ENCODE data around the gene KRT82. TPM values are rescaled to one million over a fixed set of nuclear protein-coding genes. Genes with fewer than 3 reads are reported as not detected.

The KRT82 gene
- total and polyA plus RNA-seq, 2 of the 8 experiments (the other 6 are each of a cell fraction or from before 2014, with no cell fraction given) = not detected

DNA sequence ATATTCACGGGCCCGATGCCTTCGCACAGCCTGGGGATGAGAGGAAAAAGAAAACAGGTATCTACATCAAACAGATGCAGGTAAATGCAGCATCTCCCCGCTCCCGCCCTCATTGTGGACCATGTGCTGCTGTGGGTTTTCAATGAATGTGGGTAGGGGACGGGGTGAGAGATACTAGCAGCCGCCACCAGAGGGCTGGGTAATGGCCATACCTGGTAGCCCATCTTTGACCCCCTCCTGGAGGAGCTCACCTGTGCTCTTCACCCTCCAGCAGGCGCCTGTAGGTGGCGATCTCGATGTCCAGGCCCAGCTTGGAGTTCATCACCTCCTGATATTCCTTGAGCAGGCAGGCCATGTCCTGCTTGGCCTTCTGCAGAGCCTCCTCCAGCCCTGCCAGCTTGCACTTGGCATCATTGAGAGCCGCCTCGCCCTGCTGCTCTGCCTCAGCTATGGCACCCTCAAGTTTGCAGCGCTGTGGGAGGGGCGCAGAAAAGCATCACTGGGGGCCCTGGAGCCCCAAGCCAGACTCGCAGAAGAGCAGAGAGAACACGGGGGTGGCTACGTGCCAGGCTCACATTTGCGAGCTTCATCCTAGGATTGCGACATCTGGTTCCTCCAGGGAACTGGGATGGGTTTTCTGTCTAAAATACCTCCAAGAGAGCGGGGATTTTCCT, 10.2 kb downstream of the KRT82 start (continued):
- peak; percentile 81 to 99 (median 98) for TF ChIP-seq CTCF (IDR thresholded peaks at IDR 0.05; ENCODE audit: control extremely low read depth in 1 of 3, insufficient read depth in 1 of 3, low read depth in 1 of 3, low read length in 3 of 3)
- peak; percentile 73 to 79 for TF ChIP-seq RAD21 (IDR thresholded peaks at IDR 0.05 in 1 of 2, conservative IDR thresholded peaks at IDR 0.05 in 1 of 2; ENCODE audit: low read depth in 2 of 2, low read length in 2 of 2)
- TF ChIP-seq SP2 (IDR thresholded peaks at IDR 0.05; ENCODE audit: low read length) = no peak
- 0 out of 2 replicates have a peak, but pooled peaks have one; percentile 64 for TF ChIP-seq TCF12 (IDR thresholded peaks at IDR 0.05; ENCODE audit: low read depth, low read length)
- TF ChIP-seq TEAD4 (IDR thresholded peaks at IDR 0.05; ENCODE audit: low read depth, low read length) = no peak
- no peak for TF ChIP-seq KDM5A (IDR thresholded peaks at IDR 0.05; ENCODE audit: low read length)
- TF ChIP-seq POLR2AphosphoS5 (IDR thresholded peaks at IDR 0.05; ENCODE audit: low read depth, low read length) = no peak
- peak; percentile 69 for TF ChIP-seq CEBPB (IDR thresholded peaks at IDR 0.05; ENCODE audit: low read depth, low read length)
- no peak for TF ChIP-seq NANOG (IDR thresholded peaks at IDR 0.05; ENCODE audit: insufficient read depth, low read depth, low read length, poor library complexity, severe bottlenecking)
- TF ChIP-seq KDM1A (IDR thresholded peaks at IDR 0.05; ENCODE audit: borderline replicate concordance, low read length) = no peak
- TF ChIP-seq SIRT6 (IDR thresholded peaks at IDR 0.05; ENCODE audit: low read length) = no peak
- no peak for TF ChIP-seq KDM4A (IDR thresholded peaks at IDR 0.05; ENCODE audit: low read depth, low read length, severe bottlenecking)
- no peak; the same call in 1 of the 2 replicates for TF ChIP-seq SRF (IDR thresholded peaks at IDR 0.05; ENCODE audit: low read depth, low read length)
- no peak for TF ChIP-seq SAP30 (IDR thresholded peaks at IDR 0.05; ENCODE audit: insufficient read depth, insufficient replicate concordance, low read length)
- TF ChIP-seq NRF1 (IDR thresholded peaks at IDR 0.05; ENCODE audit: low read depth, low read length) = no peak
- peak; percentile 83 for TF ChIP-seq YY1 (IDR thresholded peaks at IDR 0.05; ENCODE audit: low read depth, low read length)
- TF ChIP-seq BRCA1 (IDR thresholded peaks at IDR 0.05; ENCODE audit: low read depth, low read length) = no peak
- no peak for TF ChIP-seq SIX5 (IDR thresholded peaks at IDR 0.05; ENCODE audit: low read depth, low read length)
